SIG-M5 treated with dmso at 0.1 percent for 504 hours (cell line): ENCODE results near the gene HMCN1.

Source experiments
- DNase-seq: peaks from one replicate; lab custom pipeline; 2025; ENCODE audit not compliant: unreplicated experiment; lab: John Stamatoyannopoulos, UW

Gene HMCN1

GRCh38 chr1:185733818-185734735 is at the start of gene HMCN1:
TSS of gene HMCN1 (plus strand) at chr1:185734391. CDS start at chr1:185734780, 389 bp downstream.
- peak; percentile 45 for DNase-seq

- DNase-seq = no peak
These were observed 47.1 kb upstream of the HMCN1 start for GRCh38 chr1:185686821-185687778.

GRCh38 chr1:185690527-185690926 is 43.7 kb upstream of the HMCN1 start:
- DNase-seq = no peak

GRCh38 chr1:185693654-185694053 is 40.5 kb upstream of the HMCN1 start:
- no peak for DNase-seq

GRCh38 chr1:185694081-185694480 is 40.1 kb upstream of the HMCN1 start:
- peak; percentile 80 for DNase-seq

- DNase-seq = peak; percentile 29
These were observed 38.9 kb upstream of the HMCN1 start for GRCh38 chr1:185695299-185695698.

- DNase-seq = peak; percentile 17
These were observed 37.6 kb upstream of the HMCN1 start for GRCh38 chr1:185696422-185697150.

- DNase-seq = no peak
These were observed 34.3 kb upstream of the HMCN1 start for GRCh38 chr1:185699874-185700273.

GRCh38 chr1:185701650-185702049 is 32.5 kb upstream of the HMCN1 start:
- DNase-seq = no peak

GRCh38 chr1:185704181-185704580 is 30.0 kb upstream of the HMCN1 start:
- no peak for DNase-seq

- no peak for DNase-seq
These were observed 18.1 kb upstream of the HMCN1 start for GRCh38 chr1:185716095-185716494.

- DNase-seq = no peak
These were observed 15.2 kb upstream of the HMCN1 start for GRCh38 chr1:185719021-185719420.

GRCh38 chr1:185720633-185721272 is 13.4 kb upstream of the HMCN1 start:
- peak; percentile 14 for DNase-seq

- DNase-seq = no peak
These were observed 12.6 kb upstream of the HMCN1 start for GRCh38 chr1:185721553-185721952.

GRCh38 chr1:185722098-185722497 is 12.1 kb upstream of the HMCN1 start:
- DNase-seq = no peak

- no peak for DNase-seq
These were observed 6.5 kb upstream of the HMCN1 start for GRCh38 chr1:185727726-185728125.

- DNase-seq = no peak
These were observed 2.7 kb upstream of the HMCN1 start for GRCh38 chr1:185731446-185731845.

- no peak for DNase-seq
These were observed 1.2 kb upstream of the HMCN1 start for GRCh38 chr1:185732951-185733350.

- DNase-seq = no peak
These were observed 924 bp downstream of the HMCN1 start for GRCh38 chr1:185734929-185735700.

- DNase-seq = no peak
These were observed 1.5 kb downstream of the HMCN1 start for GRCh38 chr1:185735701-185736064.
